ENCODE results near the gene FRMD4A. TPM values are rescaled to one million over a fixed set of nuclear protein-coding genes. Genes with fewer than 3 reads are reported as not detected.

The FRMD4A gene
- total and polyA plus RNA-seq, 7 donors, result 2.9 to 9.1 (median 6.2) TPM

- H3K4me1 ChIP-seq, result no peaks in the 10 kb centered on the region
- intact Hi-C loops (cut with DNase I), result no loop called here
- H3K4me3 ChIP-seq, result no peak overlapping the region
- H3K9me3 ChIP-seq, result no peaks in the 10 kb centered on the region
- no peaks in the 10 kb centered on the region for H3K27me3 ChIP-seq (ENCODE audit: insufficient read depth in 3 of 3, low read length in 2 of 3)
- H3K27ac ChIP-seq, result no peak overlapping the region
- H3K36me3 ChIP-seq (ENCODE audit: insufficient read depth in 1 of 2, low read depth in 1 of 2), result no peaks in the 10 kb centered on the region
- TF ChIP-seq CTCF (IDR thresholded peaks at IDR 0.05), result no peak
- ATAC-seq, result no peak
- DNase-seq, result no peak
- WGBS, 3 donors, result 93 to 96% (median 93%) methylated on average over 11 of the region's 11 CpGs
Observed at GRCh38 chr10:13858709-13859108, 472.0 kb downstream of the FRMD4A start.

GRCh38 chr10:13857451-13857850 lies 473.3 kb downstream of the FRMD4A start:
- Histone ChIP-seq H3K36me3 (ENCODE audit: insufficient read depth in 1 of 2, low read depth in 1 of 2) (no peaks in the 10 kb centered on the region), H3K4me3 (no peak overlapping the region), H3K9me3 (no peaks in the 10 kb centered on the region), H3K27ac (peak overlapping the region; percentile 18), H3K4me1 (no peaks in the 10 kb centered on the region), H3K27me3 (ENCODE audit: insufficient read depth in 3 of 3, low read length in 2 of 3) (no peaks in the 10 kb centered on the region)
- TF ChIP-seq CTCF (IDR thresholded peaks at IDR 0.05), result no peak
- DNase-seq (no peak), ATAC-seq (no peak)
- intact Hi-C loops (cut with DNase I), result no loop called here
- 81 to 90% (median 88%) methylated on average over 4 of the region's 4 CpGs for WGBS, 3 donors

GRCh38 chr10:13853854-13854253 lies 476.9 kb downstream of the FRMD4A start:
- no peaks in the 10 kb centered on the region for H3K4me1 ChIP-seq
- intact Hi-C loops (cut with DNase I), result no loop called here
- H3K36me3 ChIP-seq (ENCODE audit: insufficient read depth in 1 of 2, low read depth in 1 of 2), result no peaks in the 10 kb centered on the region
- TF ChIP-seq CTCF (IDR thresholded peaks at IDR 0.05), result no peak
- no peaks in the 10 kb centered on the region for H3K9me3 ChIP-seq
- no peak for DNase-seq
- WGBS, 3 donors, result 64 to 76% (median 65%) methylated on average over 6 of the region's 6 CpGs
- peak overlapping the region; percentile 65 for H3K27ac ChIP-seq
- no peak overlapping the region for H3K4me3 ChIP-seq
- peak in 2 of 4 donors; percentile 43 to 55 for ATAC-seq
- no peaks in the 10 kb centered on the region for H3K27me3 ChIP-seq (ENCODE audit: insufficient read depth in 3 of 3, low read length in 2 of 3)

GRCh38 chr10:13852872-13853271 lies 477.9 kb downstream of the FRMD4A start:
- Histone ChIP-seq H3K9me3 (no peaks in the 10 kb centered on the region), H3K27me3 (ENCODE audit: insufficient read depth in 3 of 3, low read length in 2 of 3) (no peaks in the 10 kb centered on the region), H3K27ac (peak overlapping the region; percentile 41), H3K36me3 (ENCODE audit: insufficient read depth in 1 of 2, low read depth in 1 of 2) (no peaks in the 10 kb centered on the region), H3K4me3 (no peak overlapping the region), H3K4me1 (no peaks in the 10 kb centered on the region)
- DNase-seq, result no peak
- intact Hi-C loops (cut with DNase I), result no loop called here
- no peak for TF ChIP-seq CTCF (IDR thresholded peaks at IDR 0.05)
- 77 to 85% (median 82%) methylated on average over 5 of the region's 5 CpGs for WGBS, 3 donors
- peak in 2 of 4 donors; percentile 60 to 61 for ATAC-seq

GRCh38 chr10:13851906-13852305 lies 478.8 kb downstream of the FRMD4A start:
- Histone ChIP-seq H3K36me3 (ENCODE audit: insufficient read depth in 1 of 2, low read depth in 1 of 2) (no peaks in the 10 kb centered on the region), H3K27me3 (ENCODE audit: insufficient read depth in 3 of 3, low read length in 2 of 3) (no peaks in the 10 kb centered on the region), H3K4me1 (no peaks in the 10 kb centered on the region), H3K9me3 (no peaks in the 10 kb centered on the region), H3K27ac (no peak overlapping the region), H3K4me3 (no peak overlapping the region)
- ATAC-seq (no peak), DNase-seq (no peak)
- no peak for TF ChIP-seq CTCF (IDR thresholded peaks at IDR 0.05)
- intact Hi-C loops (cut with DNase I), result no loop called here
- WGBS, 3 donors, result 79 to 85% (median 83%) methylated on average over 2 of the region's 2 CpGs

Measured in psoas muscle (tissue), 8 donors.